HG02759 (cell line): ENCODE measurements around the gene DNAJB8.

Experiments used
- ATAC-seq: cut with Tn5 transposase; IDR thresholded peaks from one replicate; pipeline ENCODE4 v1.9.1; 2021; ENCODE audit warnings: mild to moderate bottlenecking, moderate library complexity; ENCODE audit not compliant: unreplicated experiment

Gene DNAJB8

GRCh38 chr3:128495435-128495970 lies 28.8 kb upstream of the DNAJB8 start:
- no peak for ATAC-seq

DNA sequence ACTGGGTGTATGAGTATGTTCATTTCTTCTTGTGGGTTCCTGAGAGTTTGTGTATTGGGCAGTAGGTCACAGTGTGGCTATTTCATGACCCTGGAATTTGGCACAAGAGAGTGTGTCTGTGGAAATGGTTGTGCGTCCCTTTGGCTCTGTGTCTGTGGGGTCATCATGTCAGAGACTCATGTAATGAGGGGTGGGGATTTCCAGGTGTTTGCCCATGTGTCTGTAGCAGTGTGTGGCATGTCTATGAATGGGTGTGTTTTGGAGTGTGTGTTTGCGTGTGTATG lies 27.6 kb upstream of the DNAJB8 start:
- ATAC-seq, result no peak

GRCh38 chr3:128493570-128494366 lies 27.1 kb upstream of the DNAJB8 start:
- no peak for ATAC-seq

DNA sequence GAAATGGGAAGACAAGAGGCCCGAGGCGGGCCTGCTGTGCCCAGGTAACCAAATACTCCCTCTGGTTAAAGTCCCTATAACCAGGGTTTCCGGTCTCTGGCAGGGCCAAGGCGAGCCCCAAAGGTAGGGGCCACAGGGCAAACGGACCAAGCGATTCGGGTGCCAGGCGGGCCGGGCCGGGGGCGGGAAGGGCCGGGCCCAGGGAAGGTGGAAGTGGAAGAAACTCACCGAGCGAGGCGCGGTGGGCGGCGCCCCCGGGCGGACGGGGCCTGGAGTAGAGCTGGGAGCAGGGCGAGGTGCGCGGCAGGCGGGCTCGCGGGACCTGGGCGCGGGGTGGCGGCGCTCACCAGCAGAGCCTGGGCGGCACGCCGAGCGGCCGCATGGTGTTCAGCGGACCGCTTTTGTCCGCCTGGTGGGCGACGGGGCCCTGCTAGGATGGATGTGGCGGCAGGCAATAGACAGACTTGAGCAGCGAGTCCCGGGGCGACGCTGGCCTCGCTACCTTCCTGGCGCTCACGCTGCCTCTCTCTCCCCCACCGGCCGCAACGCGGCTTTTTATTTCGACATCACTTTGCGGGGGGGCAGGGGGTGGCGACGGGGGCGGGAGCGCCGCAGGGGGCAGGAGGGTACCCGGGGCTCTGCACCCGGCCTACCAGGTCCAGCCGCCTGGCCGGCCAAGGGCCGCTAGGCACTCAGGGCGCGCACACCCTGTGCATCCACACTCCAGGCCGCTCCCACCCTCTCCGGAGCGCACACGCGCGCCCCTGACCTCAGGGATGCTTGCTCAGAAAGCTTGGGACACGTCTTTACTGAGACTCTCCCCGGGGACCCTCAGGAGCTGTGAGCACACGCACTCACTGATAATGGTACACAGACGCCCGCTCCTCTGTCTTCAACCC lies 26.2 kb upstream of the DNAJB8 start, which contains the start of gene GATA2:
Gene GATA2, minus strand, starts transcription at position 531 of the 899 bp plus-strand sequence. CDS start 6,170 bp downstream, outside the sequence.
- ATAC-seq, result no peak

DNA sequence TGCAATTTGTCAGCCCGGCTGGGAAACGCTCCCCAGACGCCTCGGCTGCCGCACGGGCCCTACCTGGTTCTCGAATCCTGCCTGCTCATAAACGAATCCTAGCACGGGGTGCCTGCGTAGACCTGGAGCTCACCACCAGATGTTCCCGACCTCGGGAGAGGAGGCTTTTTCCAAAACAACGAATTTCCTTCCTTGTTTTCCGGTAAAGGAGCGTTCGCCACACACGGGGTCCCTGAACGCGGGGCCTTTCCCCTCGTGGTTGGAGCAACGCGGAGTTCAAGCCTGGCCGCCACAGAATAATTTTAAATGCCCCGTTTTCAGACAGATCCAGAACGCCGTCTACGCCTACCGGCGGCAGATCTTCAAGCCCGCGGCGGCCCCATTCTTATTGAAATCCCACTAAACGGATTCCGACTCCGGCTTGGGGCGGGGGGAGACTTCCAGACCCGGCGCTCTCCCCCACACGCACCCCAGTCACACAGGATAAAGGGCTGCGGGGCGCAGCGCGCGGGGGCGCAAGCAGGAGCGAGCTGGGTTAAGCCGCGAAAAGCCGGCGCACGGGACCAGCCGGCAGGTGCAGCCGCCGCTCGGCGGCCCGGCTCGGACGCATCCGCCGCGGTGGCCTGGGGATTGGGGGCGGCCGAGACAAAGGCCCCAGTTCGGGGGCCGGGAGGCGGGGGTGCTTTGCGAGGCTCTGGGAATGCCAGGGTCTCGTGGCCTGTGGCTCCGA lies 25.4 kb upstream of the DNAJB8 start:
- no peak for ATAC-seq

- no peak for ATAC-seq
Observed at GRCh38 chr3:128491691-128491940, 24.9 kb upstream of the DNAJB8 start.

GRCh38 chr3:128490915-128491690 lies 24.4 kb upstream of the DNAJB8 start:
- ATAC-seq, result no peak

DNA sequence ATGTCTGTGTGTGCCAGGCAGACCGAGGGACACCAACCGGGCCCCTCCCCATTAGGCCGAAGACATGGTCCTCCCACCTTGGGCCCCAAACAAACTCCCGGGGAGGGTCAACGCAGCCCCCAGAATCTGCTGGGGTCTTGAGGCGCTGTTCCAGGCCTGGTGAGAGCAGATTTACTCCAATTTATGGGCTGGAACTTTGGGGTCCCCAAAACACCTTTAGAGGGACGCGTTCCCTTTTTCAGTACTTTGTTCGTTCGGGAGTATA lies 23.9 kb upstream of the DNAJB8 start:
- no peak for ATAC-seq

DNA sequence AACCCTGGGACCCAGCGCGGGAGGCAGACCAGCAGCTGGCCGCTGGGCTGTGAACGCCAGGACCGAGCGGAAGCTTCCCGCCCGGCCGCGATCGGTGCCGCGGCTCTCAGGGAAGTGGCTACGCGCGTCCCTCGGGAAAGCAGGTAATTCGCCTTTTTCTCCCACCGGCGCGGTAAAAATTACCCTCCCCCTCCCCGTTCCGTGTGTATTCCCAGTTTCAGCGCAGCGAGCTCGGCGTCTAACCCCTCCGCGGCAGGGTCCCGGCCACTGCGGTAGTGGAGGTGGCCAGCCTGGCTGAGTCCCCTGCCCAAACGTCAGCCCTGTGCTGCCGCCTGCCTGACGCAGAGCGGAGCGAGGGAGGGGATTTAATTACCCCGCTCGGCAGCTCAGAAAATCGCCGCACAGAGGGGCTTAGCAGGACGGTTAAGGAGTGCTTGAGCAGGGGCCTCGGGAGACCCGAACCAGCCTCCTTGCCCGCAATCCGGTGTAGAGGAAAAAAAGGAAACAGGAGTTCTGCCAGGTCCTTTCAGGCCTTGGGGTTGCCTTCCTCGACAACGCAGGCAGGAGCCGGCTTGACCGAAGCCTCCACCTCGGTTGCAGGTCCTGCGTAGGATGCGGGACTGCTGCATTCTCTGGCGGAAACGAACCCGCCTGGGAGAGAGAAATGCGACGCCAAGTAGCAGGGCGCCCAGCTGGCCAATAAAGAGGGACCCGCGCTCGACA lies 23.4 kb upstream of the DNAJB8 start:
- ATAC-seq, result no peak

- ATAC-seq, result no peak
Observed at GRCh38 chr3:128489674-128489926, 22.9 kb upstream of the DNAJB8 start.

DNA sequence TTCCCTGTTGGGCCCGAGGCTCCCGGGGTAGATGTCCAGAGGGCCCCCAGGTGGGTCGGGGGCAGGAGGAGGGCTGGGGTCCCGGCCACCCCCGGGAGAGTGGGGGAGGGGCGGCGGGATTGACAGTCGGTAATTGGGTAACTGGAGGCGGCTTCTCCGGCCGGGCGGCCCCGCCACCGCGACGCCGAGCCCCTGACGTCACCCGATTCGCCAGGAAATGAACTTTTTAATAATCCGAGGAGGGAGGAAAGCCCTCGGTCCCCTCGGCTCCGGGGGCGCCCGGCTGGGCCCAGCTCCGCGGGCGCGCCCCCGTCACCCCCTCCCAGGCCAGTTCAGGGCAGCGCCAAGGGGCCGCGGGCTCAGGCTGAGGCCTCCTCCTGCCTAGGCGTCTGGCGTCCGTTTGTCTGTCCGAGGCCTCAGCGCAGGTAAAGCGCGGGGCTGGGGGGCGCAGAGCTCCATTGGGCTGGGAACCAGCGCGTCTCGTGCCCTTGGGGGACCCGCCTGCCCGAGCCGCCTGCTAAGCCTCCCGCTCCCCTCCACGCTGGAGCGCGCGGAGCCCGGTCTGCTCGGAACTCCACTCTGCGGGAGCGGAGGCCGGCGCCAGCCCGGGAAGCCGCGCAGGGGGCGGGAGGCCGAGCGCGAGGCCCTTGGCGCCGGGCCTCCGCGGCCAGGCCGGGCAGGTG lies 22.4 kb upstream of the DNAJB8 start:
- ATAC-seq, result no peak

DNA sequence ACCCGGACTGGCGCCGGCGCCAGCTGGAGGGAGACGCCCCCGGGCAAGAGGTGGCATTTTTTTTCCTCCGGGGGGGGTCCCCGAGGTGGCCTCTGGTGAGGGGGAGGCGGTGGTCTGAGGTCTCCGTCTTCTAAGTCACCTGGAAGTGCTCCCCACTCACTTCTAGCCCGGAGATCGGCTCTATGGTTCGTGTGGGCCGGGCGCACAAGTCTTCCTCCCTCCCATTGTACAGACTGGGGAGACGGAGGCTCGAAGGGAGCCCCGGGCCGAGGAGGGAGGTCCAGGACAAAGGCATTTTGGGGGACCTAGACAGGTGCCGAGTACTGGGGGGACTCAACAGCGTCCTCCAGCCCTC lies 21.9 kb upstream of the DNAJB8 start:
- ATAC-seq, result no peak

- peak; percentile 50 for ATAC-seq
Observed at GRCh38 chr3:128487813-128488635, 21.3 kb upstream of the DNAJB8 start.

GRCh38 chr3:128487538-128487812 lies 20.8 kb upstream of the DNAJB8 start:
- no peak for ATAC-seq

DNA sequence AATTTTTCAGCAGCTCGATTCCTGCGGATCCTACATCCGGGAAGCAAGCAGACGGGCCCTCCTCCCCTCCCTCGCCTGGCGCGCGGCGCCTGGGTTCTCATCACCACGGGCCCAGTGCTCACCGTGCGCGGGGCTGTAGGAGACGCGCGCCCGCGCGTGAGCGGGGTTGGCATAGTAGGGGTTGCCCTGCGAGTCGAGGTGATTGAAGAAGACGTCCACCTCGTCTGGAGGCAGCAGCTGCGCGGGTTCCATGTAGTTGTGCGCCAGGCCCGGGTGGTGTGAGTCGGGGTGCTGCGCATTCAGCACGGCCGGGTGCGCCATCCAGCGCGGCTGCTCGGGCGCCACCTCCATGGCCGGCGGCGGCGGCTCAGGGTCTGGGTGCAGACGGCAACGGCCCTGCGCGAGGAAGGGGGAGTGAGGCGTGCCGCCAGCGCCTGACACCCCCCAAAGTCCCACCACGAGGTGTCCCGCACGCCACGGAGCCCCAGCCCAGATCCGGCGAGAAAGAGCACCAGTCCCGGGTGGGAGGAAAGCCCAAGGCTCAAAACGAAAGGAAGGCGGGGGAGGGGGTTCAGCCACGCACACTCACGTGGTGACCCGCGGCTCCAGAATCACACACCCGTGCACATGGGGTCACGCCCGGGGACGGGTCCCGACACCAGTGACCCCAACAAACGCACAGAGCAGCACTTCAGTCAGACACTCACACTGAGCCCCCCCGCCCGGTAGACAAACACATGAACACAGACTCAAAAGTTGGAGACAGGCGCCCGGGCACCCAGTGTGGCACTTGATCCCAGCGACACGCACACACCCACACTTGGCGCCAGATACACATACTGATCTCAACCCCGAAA lies 20.2 kb upstream of the DNAJB8 start:
- no peak for ATAC-seq

- no peak for ATAC-seq
Observed at GRCh38 chr3:128486205-128486628, 19.5 kb upstream of the DNAJB8 start.

- no peak for ATAC-seq
Observed at GRCh38 chr3:128485282-128486204, 18.9 kb upstream of the DNAJB8 start.
